ENCODE measurements around the gene RFX5. TPM values are rescaled to one million over a fixed set of nuclear protein-coding genes. Genes with fewer than 3 reads are reported as not detected.

Gene RFX5
- total and polyA plus RNA-seq, 9 of the 15 experiments (the other 6 are each of a cell fraction or from before 2014, with no cell fraction given) = 3.8 to 48.2 (median 32.2) TPM

- TF ChIP-seq CHD7 (IDR thresholded peaks at IDR 0.05; ENCODE audit: low read depth, low read length) = peak; percentile 92
- TF ChIP-seq, protein P1, sequence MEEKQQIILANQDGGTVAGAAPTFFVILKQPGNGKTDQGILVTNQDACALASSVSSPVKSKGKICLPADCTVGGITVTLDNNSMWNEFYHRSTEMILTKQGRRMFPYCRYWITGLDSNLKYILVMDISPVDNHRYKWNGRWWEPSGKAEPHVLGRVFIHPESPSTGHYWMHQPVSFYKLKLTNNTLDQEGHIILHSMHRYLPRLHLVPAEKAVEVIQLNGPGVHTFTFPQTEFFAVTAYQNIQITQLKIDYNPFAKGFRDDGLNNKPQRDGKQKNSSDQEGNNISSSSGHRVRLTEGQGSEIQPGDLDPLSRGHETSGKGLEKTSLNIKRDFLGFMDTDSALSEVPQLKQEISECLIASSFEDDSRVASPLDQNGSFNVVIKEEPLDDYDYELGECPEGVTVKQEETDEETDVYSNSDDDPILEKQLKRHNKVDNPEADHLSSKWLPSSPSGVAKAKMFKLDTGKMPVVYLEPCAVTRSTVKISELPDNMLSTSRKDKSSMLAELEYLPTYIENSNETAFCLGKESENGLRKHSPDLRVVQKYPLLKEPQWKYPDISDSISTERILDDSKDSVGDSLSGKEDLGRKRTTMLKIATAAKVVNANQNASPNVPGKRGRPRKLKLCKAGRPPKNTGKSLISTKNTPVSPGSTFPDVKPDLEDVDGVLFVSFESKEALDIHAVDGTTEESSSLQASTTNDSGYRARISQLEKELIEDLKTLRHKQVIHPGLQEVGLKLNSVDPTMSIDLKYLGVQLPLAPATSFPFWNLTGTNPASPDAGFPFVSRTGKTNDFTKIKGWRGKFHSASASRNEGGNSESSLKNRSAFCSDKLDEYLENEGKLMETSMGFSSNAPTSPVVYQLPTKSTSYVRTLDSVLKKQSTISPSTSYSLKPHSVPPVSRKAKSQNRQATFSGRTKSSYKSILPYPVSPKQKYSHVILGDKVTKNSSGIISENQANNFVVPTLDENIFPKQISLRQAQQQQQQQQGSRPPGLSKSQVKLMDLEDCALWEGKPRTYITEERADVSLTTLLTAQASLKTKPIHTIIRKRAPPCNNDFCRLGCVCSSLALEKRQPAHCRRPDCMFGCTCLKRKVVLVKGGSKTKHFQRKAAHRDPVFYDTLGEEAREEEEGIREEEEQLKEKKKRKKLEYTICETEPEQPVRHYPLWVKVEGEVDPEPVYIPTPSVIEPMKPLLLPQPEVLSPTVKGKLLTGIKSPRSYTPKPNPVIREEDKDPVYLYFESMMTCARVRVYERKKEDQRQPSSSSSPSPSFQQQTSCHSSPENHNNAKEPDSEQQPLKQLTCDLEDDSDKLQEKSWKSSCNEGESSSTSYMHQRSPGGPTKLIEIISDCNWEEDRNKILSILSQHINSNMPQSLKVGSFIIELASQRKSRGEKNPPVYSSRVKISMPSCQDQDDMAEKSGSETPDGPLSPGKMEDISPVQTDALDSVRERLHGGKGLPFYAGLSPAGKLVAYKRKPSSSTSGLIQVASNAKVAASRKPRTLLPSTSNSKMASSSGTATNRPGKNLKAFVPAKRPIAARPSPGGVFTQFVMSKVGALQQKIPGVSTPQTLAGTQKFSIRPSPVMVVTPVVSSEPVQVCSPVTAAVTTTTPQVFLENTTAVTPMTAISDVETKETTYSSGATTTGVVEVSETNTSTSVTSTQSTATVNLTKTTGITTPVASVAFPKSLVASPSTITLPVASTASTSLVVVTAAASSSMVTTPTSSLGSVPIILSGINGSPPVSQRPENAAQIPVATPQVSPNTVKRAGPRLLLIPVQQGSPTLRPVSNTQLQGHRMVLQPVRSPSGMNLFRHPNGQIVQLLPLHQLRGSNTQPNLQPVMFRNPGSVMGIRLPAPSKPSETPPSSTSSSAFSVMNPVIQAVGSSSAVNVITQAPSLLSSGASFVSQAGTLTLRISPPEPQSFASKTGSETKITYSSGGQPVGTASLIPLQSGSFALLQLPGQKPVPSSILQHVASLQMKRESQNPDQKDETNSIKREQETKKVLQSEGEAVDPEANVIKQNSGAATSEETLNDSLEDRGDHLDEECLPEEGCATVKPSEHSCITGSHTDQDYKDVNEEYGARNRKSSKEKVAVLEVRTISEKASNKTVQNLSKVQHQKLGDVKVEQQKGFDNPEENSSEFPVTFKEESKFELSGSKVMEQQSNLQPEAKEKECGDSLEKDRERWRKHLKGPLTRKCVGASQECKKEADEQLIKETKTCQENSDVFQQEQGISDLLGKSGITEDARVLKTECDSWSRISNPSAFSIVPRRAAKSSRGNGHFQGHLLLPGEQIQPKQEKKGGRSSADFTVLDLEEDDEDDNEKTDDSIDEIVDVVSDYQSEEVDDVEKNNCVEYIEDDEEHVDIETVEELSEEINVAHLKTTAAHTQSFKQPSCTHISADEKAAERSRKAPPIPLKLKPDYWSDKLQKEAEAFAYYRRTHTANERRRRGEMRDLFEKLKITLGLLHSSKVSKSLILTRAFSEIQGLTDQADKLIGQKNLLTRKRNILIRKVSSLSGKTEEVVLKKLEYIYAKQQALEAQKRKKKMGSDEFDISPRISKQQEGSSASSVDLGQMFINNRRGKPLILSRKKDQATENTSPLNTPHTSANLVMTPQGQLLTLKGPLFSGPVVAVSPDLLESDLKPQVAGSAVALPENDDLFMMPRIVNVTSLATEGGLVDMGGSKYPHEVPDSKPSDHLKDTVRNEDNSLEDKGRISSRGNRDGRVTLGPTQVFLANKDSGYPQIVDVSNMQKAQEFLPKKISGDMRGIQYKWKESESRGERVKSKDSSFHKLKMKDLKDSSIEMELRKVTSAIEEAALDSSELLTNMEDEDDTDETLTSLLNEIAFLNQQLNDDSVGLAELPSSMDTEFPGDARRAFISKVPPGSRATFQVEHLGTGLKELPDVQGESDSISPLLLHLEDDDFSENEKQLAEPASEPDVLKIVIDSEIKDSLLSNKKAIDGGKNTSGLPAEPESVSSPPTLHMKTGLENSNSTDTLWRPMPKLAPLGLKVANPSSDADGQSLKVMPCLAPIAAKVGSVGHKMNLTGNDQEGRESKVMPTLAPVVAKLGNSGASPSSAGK (IDR thresholded peaks at IDR 0.05) = 0 out of 2 replicates have a peak, but pooled peaks have one; percentile 46
Measured at GRCh38 chr1:151327903-151328674, 19.0 kb downstream of the RFX5 start (continued).

Data from K562 (cell line).